ENCODE measurements around the gene SLC26A11.
A peak's percentile ranks its signal among the peaks of the same experiment; 100 is the strongest.
"Not testable (repeated sequence)": the region's sequence is repeated elsewhere in the genome, so short reads cannot be mapped to it uniquely, and the experiment has no call there.

SLC26A11 gene

DNA sequence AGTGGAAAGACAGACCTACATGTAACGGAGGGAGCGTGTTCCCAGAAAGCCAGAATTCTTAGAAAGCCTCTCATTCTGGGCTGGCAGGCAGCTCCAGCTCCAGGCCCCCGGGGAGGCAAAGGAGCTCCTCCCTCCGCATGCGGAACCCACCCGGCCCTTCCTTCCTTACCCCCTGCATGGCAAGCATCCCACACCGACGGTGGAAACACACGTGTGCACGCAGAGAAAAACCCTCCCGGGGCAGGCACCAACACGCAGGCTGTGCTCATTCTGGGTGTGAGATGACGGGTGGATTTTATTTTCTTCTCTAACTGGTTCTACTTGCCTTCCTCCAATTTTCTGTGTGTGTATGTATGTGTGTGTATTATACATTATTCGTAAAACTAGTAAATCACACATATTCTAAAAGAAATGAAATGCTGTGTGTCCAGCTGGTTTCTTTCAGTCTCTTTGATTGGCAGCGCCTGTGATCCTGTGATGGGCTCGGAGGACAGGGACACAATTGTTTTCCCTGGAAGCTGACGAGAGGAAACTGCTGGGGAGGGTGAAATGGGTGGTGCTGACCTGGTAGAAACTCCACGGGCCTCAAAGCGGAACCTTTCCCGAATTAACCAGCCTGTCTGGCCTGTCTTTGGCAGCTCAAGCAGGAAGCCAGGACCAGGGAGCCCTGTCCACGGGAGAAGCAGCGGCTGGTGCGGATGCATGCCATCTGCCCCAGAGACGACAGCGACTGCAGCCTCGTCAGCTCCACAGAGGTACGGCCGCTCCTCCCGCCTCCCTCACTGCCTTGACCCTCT, 28.2 kb upstream of the SLC26A11 start:
- Histone ChIP-seq H3K9me3 (no peaks in the 10 kb centered on the region), H3K27me3 (no peaks in the 10 kb centered on the region), H3K4me1 (no peaks in the 10 kb centered on the region), H3K36me3 (no peaks in the 10 kb centered on the region), H3K4me3 (ENCODE audit: low read depth, low read length) (no peak overlapping the region)
- TF ChIP-seq, protein P1, sequence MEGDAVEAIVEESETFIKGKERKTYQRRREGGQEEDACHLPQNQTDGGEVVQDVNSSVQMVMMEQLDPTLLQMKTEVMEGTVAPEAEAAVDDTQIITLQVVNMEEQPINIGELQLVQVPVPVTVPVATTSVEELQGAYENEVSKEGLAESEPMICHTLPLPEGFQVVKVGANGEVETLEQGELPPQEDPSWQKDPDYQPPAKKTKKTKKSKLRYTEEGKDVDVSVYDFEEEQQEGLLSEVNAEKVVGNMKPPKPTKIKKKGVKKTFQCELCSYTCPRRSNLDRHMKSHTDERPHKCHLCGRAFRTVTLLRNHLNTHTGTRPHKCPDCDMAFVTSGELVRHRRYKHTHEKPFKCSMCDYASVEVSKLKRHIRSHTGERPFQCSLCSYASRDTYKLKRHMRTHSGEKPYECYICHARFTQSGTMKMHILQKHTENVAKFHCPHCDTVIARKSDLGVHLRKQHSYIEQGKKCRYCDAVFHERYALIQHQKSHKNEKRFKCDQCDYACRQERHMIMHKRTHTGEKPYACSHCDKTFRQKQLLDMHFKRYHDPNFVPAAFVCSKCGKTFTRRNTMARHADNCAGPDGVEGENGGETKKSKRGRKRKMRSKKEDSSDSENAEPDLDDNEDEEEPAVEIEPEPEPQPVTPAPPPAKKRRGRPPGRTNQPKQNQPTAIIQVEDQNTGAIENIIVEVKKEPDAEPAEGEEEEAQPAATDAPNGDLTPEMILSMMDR (IDR thresholded peaks at IDR 0.05; ENCODE audit: low read depth, low read length) = no peak
- DNase-seq = no peak

DNA sequence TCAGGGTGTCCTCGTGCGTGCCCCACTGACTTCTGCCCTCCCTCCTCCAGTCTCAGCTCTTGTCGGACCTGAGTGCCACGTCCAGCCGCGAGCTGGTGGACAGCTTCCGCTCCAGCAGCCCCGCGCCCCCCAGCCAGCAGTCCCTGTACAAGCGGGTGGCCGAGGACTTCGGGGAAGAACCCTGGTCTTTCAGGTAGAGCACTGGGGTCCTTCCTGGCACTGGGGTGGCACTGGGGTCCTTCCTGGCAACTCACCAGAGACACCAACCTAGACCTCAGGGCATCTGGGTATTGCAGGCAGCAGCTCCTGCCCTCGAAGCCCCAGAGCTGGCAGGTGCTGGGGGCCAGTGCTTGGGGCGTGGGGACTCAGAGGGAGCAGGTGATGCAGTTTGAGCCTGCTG, 25.1 kb upstream of the SLC26A11 start:
- DNase-seq = no peak
- no peaks in the 10 kb centered on the region for H3K9me3 ChIP-seq
- H3K36me3 ChIP-seq = no peaks in the 10 kb centered on the region
- H3K4me1 ChIP-seq = no peaks in the 10 kb centered on the region
- H3K4me3 ChIP-seq (ENCODE audit: low read depth, low read length) = no peak overlapping the region
- H3K27me3 ChIP-seq = no peaks in the 10 kb centered on the region
- TF ChIP-seq, protein P1 (IDR thresholded peaks at IDR 0.05; ENCODE audit: low read depth, low read length) = no peak

DNA sequence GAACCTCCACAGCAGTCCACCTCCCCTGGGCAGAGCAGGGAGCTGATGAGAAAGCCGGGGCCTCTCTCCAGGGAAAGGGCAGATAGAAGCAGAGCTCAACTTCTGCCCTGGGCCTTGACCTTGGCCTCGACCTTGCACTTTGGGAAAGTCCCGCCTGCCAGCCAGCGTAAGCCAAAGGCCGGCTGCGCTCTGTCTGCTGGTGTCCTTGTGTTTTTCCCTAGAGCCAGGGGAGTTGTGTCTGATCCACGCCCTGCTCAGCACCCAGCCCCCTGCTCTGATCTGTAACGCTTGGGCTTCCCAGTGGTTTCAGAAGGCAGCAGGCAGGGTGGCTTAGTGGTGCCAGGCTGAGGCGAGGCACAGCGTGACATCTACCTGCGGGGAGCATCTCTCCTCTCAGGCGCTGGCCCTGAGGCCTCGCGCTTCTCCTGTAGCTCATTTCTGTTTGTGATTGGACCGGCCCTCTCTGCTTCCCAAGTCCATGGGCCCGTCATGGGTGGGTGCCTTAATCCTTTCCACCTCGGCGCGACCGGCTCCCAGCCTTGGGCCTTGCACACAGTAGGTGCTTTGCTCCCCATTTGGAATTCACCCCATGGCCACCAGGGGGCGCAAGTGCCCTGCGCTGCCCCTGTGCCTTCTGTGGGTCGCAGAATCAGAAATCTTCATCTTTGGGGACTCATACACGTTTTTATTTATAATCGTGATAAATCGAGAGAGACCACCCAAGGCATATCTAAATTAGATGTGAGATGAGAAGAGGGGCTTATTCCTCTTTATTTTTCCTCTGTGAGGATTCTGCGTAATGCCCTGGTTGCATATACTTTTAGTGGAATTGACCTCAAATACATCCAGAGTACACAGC, 24.3 kb upstream of the SLC26A11 start:
- Histone ChIP-seq H3K36me3 (no peaks in the 10 kb centered on the region), H3K27me3 (no peaks in the 10 kb centered on the region), H3K4me3 (ENCODE audit: low read depth, low read length) (no peak overlapping the region), H3K4me1 (no peaks in the 10 kb centered on the region), H3K9me3 (no peaks in the 10 kb centered on the region)
- TF ChIP-seq, protein P1 (IDR thresholded peaks at IDR 0.05; ENCODE audit: low read depth, low read length) = peak; percentile 96
- DNase-seq = no peak

DNA sequence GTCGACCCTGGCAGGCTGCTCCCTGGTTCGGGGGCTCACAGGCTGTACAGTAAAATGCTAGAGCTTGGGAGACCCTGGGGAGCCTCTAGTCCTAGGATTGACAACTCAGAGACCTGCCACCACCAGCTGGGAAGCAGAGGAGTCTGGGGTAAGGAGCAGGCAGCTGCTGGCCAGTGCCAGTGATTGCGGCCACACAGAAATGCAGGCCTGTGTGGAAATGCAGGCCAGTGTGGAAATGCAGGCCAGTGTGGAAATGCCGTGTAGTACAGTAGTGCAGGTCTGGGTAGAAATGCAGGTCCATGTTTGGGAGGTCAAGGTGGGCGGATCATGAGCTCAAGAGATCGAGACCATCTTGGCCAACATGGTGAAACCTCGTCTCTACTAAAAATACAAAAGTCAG, 23.6 kb upstream of the SLC26A11 start:
- 0 out of 2 replicates have a peak, but pooled peaks cover 3% of the 10 kb centered on the region for H3K9me3 ChIP-seq

DNA sequence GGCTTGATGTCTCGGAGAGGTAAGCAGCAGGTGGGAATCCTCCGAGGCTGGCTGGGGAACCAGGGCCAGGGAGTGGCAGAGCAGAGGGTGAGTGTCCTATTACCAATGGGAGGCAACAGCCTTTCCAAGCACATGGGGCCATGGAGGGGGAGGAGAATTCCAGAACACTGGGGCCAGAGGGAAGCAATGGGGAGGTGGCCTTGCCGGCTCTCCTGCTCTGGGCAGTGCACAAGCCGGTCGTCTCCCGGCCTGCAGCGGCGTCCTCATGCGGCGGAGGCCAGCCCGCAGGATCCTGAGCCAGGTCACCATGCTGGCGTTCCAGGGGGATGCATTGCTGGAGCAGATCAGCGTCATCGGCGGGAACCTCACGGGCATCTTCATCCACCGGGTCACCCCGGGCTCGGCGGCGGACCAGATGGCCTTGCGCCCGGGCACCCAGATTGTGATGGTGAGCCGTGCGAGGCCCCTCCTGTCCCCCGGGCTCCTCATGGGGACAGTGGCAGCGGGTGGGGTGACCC, 22.0 kb upstream of the SLC26A11 start:
- TF ChIP-seq, protein P1 (IDR thresholded peaks at IDR 0.05; ENCODE audit: low read depth, low read length) = no peak
- Histone ChIP-seq H3K4me3 (ENCODE audit: low read depth, low read length) (no peak overlapping the region), H3K9me3 (0 out of 2 replicates have a peak, but pooled peaks cover 3% of the 10 kb centered on the region), H3K27me3 (no peaks in the 10 kb centered on the region), H3K4me1 (no peaks in the 10 kb centered on the region), H3K36me3 (no peaks in the 10 kb centered on the region)
- DNase-seq = no peak

More for the DNA sequence above, 23.6 kb upstream of the SLC26A11 start:
- H3K4me1 ChIP-seq = no peaks in the 10 kb centered on the region
- no peaks in the 10 kb centered on the region for H3K27me3 ChIP-seq
- TF ChIP-seq, protein P1 (IDR thresholded peaks at IDR 0.05; ENCODE audit: low read depth, low read length) = no peak
- DNase-seq = no peak
- H3K36me3 ChIP-seq = no peaks in the 10 kb centered on the region
- no peak overlapping the region for H3K4me3 ChIP-seq (ENCODE audit: low read depth, low read length)

DNA sequence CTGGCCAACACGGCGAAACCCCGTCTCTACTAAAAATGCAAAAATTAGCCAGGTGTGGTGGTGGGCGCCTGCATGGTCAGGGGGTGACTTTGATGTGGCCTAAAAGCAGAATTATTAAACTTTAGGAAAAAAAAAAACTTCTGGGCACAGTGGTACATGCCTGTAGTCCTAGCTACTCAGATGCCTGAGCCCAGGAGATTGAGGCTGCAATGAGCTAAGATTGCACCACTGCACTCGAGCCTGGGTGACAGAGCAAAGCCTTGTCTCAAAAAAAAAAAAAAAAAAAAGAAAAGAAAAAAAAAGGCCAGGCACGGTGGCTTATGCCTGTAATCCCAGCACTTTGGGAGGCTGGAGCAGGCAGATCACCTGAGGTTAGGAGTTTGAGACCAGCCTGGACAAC, 20.9 kb upstream of the SLC26A11 start:
- H3K9me3 ChIP-seq, H3K27me3 ChIP-seq, H3K4me1 ChIP-seq: not testable (repeated sequence)

More for the DNA sequence above, 20.9 kb upstream of the SLC26A11 start:
- H3K36me3 ChIP-seq; DNase-seq; H3K4me3 ChIP-seq (ENCODE audit: low read depth, low read length): not testable (repeated sequence)

Data from BE2C (cell line).